Nasal cavity respiratory epithelium epithelial cell of viscerocranial mucosa (primary cell): ENCODE data around the gene APOA1. TPM values are rescaled to one million over a fixed set of nuclear protein-coding genes. Genes with fewer than 3 reads are reported as not detected.

Source experiments
- total RNA-seq: library from RNA; depleted of rRNA; stranded (reverse); fragments of >200 nt; gene quantifications from 2 replicates; pipeline ENCODE4 v1.2.3, GENCODE V29; 2014

APOA1 gene
- total RNA-seq, result not detected in 2 replicates

DNA sequence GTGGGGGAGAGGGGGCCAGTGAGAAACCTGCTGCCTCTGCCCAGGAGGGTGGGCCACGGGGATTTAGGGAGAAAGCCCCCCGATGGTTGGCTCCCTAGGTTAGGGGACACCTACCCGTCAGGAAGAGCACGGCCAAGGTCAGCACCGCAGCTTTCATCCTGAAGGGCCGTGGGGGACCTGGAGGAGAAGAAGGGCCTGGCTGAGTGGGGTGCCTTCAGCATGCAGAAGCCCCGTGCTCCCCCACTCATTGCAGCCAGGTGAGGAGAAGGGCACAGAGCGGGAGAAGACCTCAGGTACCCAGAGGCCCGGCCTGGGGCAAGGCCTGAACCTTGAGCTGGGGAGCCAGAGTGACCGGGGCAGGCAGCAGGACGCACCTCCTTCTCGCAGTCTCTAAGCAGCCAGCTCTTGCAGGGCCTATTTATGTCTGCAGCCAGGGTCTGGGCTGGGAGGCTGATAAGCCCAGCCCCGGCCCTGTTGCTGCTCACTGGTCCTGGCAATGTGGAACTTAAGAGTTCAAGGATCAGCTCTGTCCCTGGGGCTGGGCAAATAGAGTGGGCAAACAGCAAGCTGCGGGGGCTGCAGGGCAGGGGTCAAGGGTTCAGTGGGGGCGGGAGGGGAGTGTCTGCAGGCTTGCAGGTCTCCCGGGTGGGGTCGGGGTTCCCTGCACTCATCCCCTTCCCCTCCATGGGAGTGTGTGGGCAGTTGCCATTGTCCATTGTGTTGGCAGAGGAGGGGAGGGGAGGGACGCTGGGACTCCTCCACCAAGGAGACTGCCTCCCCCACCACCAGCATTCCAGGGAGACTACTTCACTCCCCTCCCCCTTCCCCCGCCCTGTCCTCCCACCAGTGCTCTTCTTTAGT, at the start of gene APOA1:
Gene APOA1 (minus strand): TSS at position 392 of the 861 bp plus-strand sequence. CDS start 235 bp downstream, at position 157.

GRCh38 chr11:116829525-116830183, 7.8 kb downstream of the APOA1 start, which contains the start of gene APOC3:
Gene APOC3 (plus strand): TSS chr11:116829907. CDS start chr11:116830583, 676 bp downstream.

GRCh38 chr11:116823031-116823843, 14.2 kb downstream of the APOA1 start, which contains the start of gene APOA4:
Gene APOA4 (minus strand): TSS chr11:116823304. CDS start chr11:116823191, 113 bp downstream.

DNA sequence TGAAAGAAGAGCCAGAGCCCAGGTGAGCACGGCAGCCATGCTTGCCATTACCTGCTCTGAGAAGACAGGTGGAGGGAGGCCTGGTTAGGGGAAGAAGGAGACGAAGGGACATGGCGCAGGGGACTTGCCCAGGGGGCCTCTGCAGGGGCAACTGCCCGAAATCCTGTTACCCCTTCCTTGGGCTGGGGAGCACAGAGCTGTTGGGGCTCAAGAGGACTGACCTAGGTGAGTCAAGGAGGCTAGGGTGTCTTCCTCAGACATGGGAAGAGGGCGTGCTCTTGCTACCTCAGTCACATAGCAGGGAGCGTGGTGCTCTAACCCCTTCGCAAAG, 45.6 kb downstream of the APOA1 start, which contains the start of gene APOA5:
Gene APOA5 (minus strand): TSS at position 67 of the 331 bp plus-strand sequence. CDS start 19 bp downstream, at position 48.

DNA sequence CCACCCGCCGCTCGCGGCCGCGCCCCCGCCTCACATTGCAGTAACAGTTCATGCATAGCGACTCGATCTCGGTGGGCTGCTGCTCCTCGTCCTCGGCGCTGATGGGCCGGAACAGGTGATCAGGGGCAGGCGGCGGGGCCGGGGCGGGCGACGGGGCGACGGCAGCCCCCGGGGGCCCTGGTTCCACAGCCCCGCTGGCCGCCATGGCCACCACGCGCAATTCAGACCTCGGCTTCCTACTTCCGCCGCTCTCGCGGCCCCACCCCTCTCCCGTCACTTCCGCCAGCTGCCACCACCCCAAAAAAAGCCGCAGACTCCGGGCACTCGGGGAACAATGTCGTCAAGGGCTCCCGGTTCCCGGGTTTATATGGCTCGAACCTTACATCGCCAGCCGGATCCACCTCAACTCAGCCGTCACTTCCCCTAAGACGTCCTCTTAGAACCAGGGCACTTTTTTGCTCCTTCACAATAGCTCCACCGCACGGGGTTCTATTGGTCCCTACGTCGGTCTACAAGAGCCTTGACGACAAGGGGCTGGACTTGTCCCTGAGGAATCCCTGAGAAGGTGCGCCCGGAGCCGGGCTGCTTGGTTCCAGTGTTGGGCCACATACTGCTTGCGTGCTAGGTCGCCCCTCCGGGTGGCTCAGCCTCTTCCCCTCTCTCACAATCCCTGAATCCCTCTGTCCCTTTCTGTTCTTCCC, 49.5 kb downstream of the APOA1 start, which contains the start of gene ZPR1:
Gene ZPR1 (minus strand): TSS at position 238 of the 701 bp plus-strand sequence. CDS start 33 bp downstream, at position 205.

Other genes with a start within 250 kb of the APOA1 start
- 10.9 and 14.7 TPM in 2 replicates for gene BUD13, start 64.6 kb downstream of the APOA1 start, total RNA-seq
- gene ZPR1, start 49.6 kb downstream of the APOA1 start, total RNA-seq, result 57.4 and 67.5 TPM in 2 replicates
- not detected in 2 replicates for gene APOA5, start 45.7 kb downstream of the APOA1 start, total RNA-seq
- not detected in 2 replicates for gene APOA4, start 14.3 kb downstream of the APOA1 start, total RNA-seq
- not detected in 2 replicates for gene APOC3, start 7.7 kb downstream of the APOA1 start, total RNA-seq